ENCODE measurements around the gene PIP5K1B. TPM values are rescaled to one million over a fixed set of nuclear protein-coding genes. Genes with fewer than 3 reads are reported as not detected.

PIP5K1B gene
- total RNA-seq, 1 experiment from 2014 or later: 5.2 TPM

DNA sequence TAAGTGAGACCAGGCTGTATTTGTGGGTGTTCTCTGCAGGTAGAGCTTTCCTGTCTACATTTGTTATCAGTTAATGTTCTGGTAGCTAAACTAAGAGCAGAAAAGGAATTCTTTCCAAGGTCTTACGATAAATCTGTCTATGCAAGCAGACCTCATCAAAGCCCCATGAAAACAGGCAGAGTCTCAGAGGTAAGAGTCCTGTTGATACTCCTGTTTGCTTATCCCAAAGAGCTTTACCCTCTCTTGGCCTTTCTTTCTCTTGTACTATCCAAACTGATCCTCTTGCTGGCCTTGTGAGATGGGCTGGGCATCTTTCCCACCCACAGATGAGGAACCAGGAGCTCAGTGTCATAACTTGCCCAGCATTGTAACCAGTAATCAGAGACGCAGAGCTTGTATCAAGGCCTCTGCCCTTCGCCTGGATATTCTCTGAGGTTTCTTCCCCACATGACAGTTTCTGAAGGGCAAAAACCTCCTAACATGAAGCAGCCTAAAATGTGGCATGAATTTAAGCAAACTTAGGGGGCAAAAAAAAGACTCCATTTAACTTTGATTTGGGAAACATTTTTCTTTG, 275.4 kb downstream of the PIP5K1B start:
- DNase-seq (ENCODE audit: low spot score): no peak
- H3K4me3 Mint-ChIP-seq: no peak overlapping the region

More for the DNA sequence above, 275.4 kb downstream of the PIP5K1B start:
- Mint-ChIP-seq H3K27ac (peak overlapping the region; percentile 86), H3K4me1 (peaks cover 40% of the 10 kb centered on the region), H3K9me3 (peaks cover 19% of the 10 kb centered on the region), H3K27me3 (ENCODE audit: low read depth) (no peaks in the 10 kb centered on the region), H3K36me3 (peaks cover 18% of the 10 kb centered on the region)
- TF ChIP-seq NR2C2 (CRISPR knock-in tag; IDR thresholded peaks at IDR 0.05) (no peak), CREM (CRISPR knock-in tag; IDR thresholded peaks at IDR 0.05) (no peak), FOXP1 (CRISPR knock-in tag; IDR thresholded peaks at IDR 0.05; ENCODE audit: borderline replicate concordance) (no peak), ZNF416 (CRISPR knock-in tag; IDR thresholded peaks at IDR 0.05) (no peak), ATF1 (CRISPR knock-in tag; IDR thresholded peaks at IDR 0.05) (no peak), ETV6 (CRISPR knock-in tag; IDR thresholded peaks at IDR 0.05) (no peak), ZNF396 (CRISPR knock-in tag; IDR thresholded peaks at IDR 0.05; ENCODE audit: borderline replicate concordance) (no peak), TP53 (CRISPR knock-in tag; IDR thresholded peaks at IDR 0.05) (no peak), RELA (CRISPR knock-in tag; IDR thresholded peaks at IDR 0.05; ENCODE audit: borderline replicate concordance) (no peak)
- TF ChIP-seq, protein P1, sequence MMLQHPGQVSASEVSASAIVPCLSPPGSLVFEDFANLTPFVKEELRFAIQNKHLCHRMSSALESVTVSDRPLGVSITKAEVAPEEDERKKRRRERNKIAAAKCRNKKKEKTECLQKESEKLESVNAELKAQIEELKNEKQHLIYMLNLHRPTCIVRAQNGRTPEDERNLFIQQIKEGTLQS (CRISPR knock-in tag; conservative IDR thresholded peaks at IDR 0.05): no peak
- TF ChIP-seq, protein P2, sequence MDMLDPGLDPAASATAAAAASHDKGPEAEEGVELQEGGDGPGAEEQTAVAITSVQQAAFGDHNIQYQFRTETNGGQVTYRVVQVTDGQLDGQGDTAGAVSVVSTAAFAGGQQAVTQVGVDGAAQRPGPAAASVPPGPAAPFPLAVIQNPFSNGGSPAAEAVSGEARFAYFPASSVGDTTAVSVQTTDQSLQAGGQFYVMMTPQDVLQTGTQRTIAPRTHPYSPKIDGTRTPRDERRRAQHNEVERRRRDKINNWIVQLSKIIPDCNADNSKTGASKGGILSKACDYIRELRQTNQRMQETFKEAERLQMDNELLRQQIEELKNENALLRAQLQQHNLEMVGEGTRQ (CRISPR knock-in tag; IDR thresholded peaks at IDR 0.05): no peak
- TF ChIP-seq, protein P3, sequence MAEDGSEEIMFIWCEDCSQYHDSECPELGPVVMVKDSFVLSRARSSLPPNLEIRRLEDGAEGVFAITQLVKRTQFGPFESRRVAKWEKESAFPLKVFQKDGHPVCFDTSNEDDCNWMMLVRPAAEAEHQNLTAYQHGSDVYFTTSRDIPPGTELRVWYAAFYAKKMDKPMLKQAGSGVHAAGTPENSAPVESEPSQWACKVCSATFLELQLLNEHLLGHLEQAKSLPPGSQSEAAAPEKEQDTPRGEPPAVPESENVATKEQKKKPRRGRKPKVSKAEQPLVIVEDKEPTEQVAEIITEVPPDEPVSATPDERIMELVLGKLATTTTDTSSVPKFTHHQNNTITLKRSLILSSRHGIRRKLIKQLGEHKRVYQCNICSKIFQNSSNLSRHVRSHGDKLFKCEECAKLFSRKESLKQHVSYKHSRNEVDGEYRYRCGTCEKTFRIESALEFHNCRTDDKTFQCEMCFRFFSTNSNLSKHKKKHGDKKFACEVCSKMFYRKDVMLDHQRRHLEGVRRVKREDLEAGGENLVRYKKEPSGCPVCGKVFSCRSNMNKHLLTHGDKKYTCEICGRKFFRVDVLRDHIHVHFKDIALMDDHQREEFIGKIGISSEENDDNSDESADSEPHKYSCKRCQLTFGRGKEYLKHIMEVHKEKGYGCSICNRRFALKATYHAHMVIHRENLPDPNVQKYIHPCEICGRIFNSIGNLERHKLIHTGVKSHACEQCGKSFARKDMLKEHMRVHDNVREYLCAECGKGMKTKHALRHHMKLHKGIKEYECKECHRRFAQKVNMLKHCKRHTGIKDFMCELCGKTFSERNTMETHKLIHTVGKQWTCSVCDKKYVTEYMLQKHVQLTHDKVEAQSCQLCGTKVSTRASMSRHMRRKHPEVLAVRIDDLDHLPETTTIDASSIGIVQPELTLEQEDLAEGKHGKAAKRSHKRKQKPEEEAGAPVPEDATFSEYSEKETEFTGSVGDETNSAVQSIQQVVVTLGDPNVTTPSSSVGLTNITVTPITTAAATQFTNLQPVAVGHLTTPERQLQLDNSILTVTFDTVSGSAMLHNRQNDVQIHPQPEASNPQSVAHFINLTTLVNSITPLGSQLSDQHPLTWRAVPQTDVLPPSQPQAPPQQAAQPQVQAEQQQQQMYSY (CRISPR knock-in tag; IDR thresholded peaks at IDR 0.05): no peak
- TF ChIP-seq, protein P4, sequence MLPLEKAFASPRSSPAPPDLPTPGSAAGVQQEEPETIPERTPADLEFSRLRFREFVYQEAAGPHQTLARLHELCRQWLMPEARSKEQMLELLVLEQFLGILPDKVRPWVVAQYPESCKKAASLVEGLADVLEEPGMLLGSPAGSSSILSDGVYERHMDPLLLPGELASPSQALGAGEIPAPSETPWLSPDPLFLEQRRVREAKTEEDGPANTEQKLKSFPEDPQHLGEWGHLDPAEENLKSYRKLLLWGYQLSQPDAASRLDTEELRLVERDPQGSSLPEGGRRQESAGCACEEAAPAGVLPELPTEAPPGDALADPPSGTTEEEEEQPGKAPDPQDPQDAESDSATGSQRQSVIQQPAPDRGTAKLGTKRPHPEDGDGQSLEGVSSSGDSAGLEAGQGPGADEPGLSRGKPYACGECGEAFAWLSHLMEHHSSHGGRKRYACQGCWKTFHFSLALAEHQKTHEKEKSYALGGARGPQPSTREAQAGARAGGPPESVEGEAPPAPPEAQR (CRISPR knock-in tag; IDR thresholded peaks at IDR 0.05): no peak
- TF ChIP-seq, protein P5, sequence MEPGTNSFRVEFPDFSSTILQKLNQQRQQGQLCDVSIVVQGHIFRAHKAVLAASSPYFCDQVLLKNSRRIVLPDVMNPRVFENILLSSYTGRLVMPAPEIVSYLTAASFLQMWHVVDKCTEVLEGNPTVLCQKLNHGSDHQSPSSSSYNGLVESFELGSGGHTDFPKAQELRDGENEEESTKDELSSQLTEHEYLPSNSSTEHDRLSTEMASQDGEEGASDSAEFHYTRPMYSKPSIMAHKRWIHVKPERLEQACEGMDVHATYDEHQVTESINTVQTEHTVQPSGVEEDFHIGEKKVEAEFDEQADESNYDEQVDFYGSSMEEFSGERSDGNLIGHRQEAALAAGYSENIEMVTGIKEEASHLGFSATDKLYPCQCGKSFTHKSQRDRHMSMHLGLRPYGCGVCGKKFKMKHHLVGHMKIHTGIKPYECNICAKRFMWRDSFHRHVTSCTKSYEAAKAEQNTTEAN (CRISPR knock-in tag; IDR thresholded peaks at IDR 0.05): no peak
- TF ChIP-seq, protein P6, sequence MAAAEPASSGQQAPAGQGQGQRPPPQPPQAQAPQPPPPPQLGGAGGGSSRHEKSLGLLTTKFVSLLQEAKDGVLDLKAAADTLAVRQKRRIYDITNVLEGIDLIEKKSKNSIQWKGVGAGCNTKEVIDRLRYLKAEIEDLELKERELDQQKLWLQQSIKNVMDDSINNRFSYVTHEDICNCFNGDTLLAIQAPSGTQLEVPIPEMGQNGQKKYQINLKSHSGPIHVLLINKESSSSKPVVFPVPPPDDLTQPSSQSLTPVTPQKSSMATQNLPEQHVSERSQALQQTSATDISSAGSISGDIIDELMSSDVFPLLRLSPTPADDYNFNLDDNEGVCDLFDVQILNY (CRISPR knock-in tag; IDR thresholded peaks at IDR 0.05): no peak
- TF ChIP-seq, protein P7, sequence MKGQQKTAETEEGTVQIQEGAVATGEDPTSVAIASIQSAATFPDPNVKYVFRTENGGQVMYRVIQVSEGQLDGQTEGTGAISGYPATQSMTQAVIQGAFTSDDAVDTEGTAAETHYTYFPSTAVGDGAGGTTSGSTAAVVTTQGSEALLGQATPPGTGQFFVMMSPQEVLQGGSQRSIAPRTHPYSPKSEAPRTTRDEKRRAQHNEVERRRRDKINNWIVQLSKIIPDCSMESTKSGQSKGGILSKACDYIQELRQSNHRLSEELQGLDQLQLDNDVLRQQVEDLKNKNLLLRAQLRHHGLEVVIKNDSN (CRISPR knock-in tag; IDR thresholded peaks at IDR 0.05): no peak
- TF ChIP-seq, protein P8, sequence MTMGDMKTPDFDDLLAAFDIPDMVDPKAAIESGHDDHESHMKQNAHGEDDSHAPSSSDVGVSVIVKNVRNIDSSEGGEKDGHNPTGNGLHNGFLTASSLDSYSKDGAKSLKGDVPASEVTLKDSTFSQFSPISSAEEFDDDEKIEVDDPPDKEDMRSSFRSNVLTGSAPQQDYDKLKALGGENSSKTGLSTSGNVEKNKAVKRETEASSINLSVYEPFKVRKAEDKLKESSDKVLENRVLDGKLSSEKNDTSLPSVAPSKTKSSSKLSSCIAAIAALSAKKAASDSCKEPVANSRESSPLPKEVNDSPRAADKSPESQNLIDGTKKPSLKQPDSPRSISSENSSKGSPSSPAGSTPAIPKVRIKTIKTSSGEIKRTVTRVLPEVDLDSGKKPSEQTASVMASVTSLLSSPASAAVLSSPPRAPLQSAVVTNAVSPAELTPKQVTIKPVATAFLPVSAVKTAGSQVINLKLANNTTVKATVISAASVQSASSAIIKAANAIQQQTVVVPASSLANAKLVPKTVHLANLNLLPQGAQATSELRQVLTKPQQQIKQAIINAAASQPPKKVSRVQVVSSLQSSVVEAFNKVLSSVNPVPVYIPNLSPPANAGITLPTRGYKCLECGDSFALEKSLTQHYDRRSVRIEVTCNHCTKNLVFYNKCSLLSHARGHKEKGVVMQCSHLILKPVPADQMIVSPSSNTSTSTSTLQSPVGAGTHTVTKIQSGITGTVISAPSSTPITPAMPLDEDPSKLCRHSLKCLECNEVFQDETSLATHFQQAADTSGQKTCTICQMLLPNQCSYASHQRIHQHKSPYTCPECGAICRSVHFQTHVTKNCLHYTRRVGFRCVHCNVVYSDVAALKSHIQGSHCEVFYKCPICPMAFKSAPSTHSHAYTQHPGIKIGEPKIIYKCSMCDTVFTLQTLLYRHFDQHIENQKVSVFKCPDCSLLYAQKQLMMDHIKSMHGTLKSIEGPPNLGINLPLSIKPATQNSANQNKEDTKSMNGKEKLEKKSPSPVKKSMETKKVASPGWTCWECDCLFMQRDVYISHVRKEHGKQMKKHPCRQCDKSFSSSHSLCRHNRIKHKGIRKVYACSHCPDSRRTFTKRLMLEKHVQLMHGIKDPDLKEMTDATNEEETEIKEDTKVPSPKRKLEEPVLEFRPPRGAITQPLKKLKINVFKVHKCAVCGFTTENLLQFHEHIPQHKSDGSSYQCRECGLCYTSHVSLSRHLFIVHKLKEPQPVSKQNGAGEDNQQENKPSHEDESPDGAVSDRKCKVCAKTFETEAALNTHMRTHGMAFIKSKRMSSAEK (CRISPR knock-in tag; IDR thresholded peaks at IDR 0.05; ENCODE audit: borderline replicate concordance): no peak
- ChIA-PET POLR2A (no interaction called here), CTCF (interaction anchor here (0.9 to 2.3 kb wide), 5 partner anchors 10 to 201 kb away, joined by 3 to 7 read pairs (median 3); a partner anchor contains a TSS)
- no peak for ATAC-seq

All from WTC11 (cell line).